TTC549 (cell line): ENCODE data around the gene RASGEF1C.

Experiments used
- FAIRE-seq: peaks from 2 replicates; lab custom pipeline; 2012; peaks lifted over from hg19 to GRCh38; lab: Jason Lieb, UNC

RASGEF1C gene

GRCh38 chr5:180209137-180209581 is at the start of gene RASGEF1C:
TSS of gene RASGEF1C (minus strand) at chr5:180209211. CDS start at chr5:180138052, 71,159 bp downstream.
- FAIRE-seq = no peak

- FAIRE-seq = no peak
These were observed 44.2 kb upstream of the RASGEF1C start for GRCh38 chr5:180253036-180253824.

- no peak for FAIRE-seq
These were observed 42.9 kb upstream of the RASGEF1C start for GRCh38 chr5:180251887-180252286.

GRCh38 chr5:180251141-180251540 is 42.1 kb upstream of the RASGEF1C start:
- FAIRE-seq = no peak

- FAIRE-seq = no peak
These were observed 41.3 kb upstream of the RASGEF1C start for GRCh38 chr5:180250329-180250728.

GRCh38 chr5:180241600-180241999 is 32.6 kb upstream of the RASGEF1C start:
- no peak for FAIRE-seq

GRCh38 chr5:180238631-180239030 is 29.6 kb upstream of the RASGEF1C start:
- FAIRE-seq = no peak

- no peak for FAIRE-seq
These were observed 26.8 kb upstream of the RASGEF1C start for GRCh38 chr5:180235846-180236245.

GRCh38 chr5:180235077-180235476 is 26.1 kb upstream of the RASGEF1C start:
- no peak for FAIRE-seq

GRCh38 chr5:180234271-180234670 is 25.3 kb upstream of the RASGEF1C start:
- FAIRE-seq = no peak

GRCh38 chr5:180233729-180234128 is 24.7 kb upstream of the RASGEF1C start:
- no peak for FAIRE-seq

- no peak for FAIRE-seq
These were observed 21.0 kb upstream of the RASGEF1C start for GRCh38 chr5:180230017-180230416.

GRCh38 chr5:180222056-180222455 is 13.0 kb upstream of the RASGEF1C start:
- FAIRE-seq = no peak

- no peak for FAIRE-seq
These were observed 8.8 kb upstream of the RASGEF1C start for GRCh38 chr5:180217797-180218196.

GRCh38 chr5:180216646-180217171 is 7.7 kb upstream of the RASGEF1C start:
- no peak for FAIRE-seq

- no peak for FAIRE-seq
These were observed 7.0 kb upstream of the RASGEF1C start for GRCh38 chr5:180215783-180216630.

- FAIRE-seq = no peak
These were observed 6.1 kb upstream of the RASGEF1C start for GRCh38 chr5:180214870-180215770.

- FAIRE-seq = no peak
These were observed 4.7 kb upstream of the RASGEF1C start for GRCh38 chr5:180213657-180214207.

GRCh38 chr5:180213256-180213600 is 4.2 kb upstream of the RASGEF1C start:
- no peak for FAIRE-seq

- no peak for FAIRE-seq
These were observed 3.6 kb upstream of the RASGEF1C start for GRCh38 chr5:180212363-180213255.

GRCh38 chr5:180211761-180212035 is 2.7 kb upstream of the RASGEF1C start:
- no peak for FAIRE-seq
